ENCODE data around the gene FAM72A.
"Not testable (repeated sequence)": the region's sequence is repeated elsewhere in the genome, so short reads cannot be mapped to it uniquely, and the experiment has no call there.

The FAM72A gene

GRCh38 chr1:206224190-206224776 lies 21.6 kb upstream of the FAM72A start:
- H3K9ac ChIP-seq (ENCODE audit: insufficient read length); H3K36me3 ChIP-seq (ENCODE audit: insufficient read depth, low read length); H3K27ac ChIP-seq; DNase-seq (ENCODE audit: low read depth, low spot score); H3K9me3 ChIP-seq (ENCODE audit: low read depth, low read length); H3K4me3 ChIP-seq: not testable (repeated sequence)

GRCh38 chr1:206221585-206221984 lies 18.9 kb upstream of the FAM72A start:
- DNase-seq (ENCODE audit: low read depth, low spot score); H3K36me3 ChIP-seq (ENCODE audit: insufficient read depth, low read length); H3K9ac ChIP-seq (ENCODE audit: insufficient read length); H3K4me3 ChIP-seq; H3K9me3 ChIP-seq (ENCODE audit: low read depth, low read length); H3K27ac ChIP-seq: not testable (repeated sequence)

GRCh38 chr1:206220332-206221000 lies 17.8 kb upstream of the FAM72A start:
- not testable (repeated sequence) for DNase-seq (ENCODE audit: low read depth, low spot score); H3K9ac ChIP-seq (ENCODE audit: insufficient read length); H3K9me3 ChIP-seq (ENCODE audit: low read depth, low read length); H3K4me3 ChIP-seq; H3K36me3 ChIP-seq (ENCODE audit: insufficient read depth, low read length); H3K27ac ChIP-seq

- H3K27ac ChIP-seq; H3K36me3 ChIP-seq (ENCODE audit: insufficient read depth, low read length); H3K9me3 ChIP-seq (ENCODE audit: low read depth, low read length); H3K9ac ChIP-seq (ENCODE audit: insufficient read length); DNase-seq (ENCODE audit: low read depth, low spot score); H3K4me3 ChIP-seq: not testable (repeated sequence)
Measured at GRCh38 chr1:206219514-206220331, 17.1 kb upstream of the FAM72A start.

- not testable (repeated sequence) for H3K9me3 ChIP-seq (ENCODE audit: low read depth, low read length); H3K9ac ChIP-seq (ENCODE audit: insufficient read length); H3K4me3 ChIP-seq; DNase-seq (ENCODE audit: low read depth, low spot score); H3K36me3 ChIP-seq (ENCODE audit: insufficient read depth, low read length); H3K27ac ChIP-seq
Measured at GRCh38 chr1:206218765-206219164, 16.1 kb upstream of the FAM72A start.

- H3K9ac ChIP-seq (ENCODE audit: insufficient read length); H3K9me3 ChIP-seq (ENCODE audit: low read depth, low read length); H3K4me3 ChIP-seq; H3K36me3 ChIP-seq (ENCODE audit: insufficient read depth, low read length); DNase-seq (ENCODE audit: low read depth, low spot score); H3K27ac ChIP-seq: not testable (repeated sequence)
Measured at GRCh38 chr1:206218285-206218684, 15.6 kb upstream of the FAM72A start.

GRCh38 chr1:206215600-206216392 lies 13.2 kb upstream of the FAM72A start:
- H3K27ac ChIP-seq; H3K9ac ChIP-seq (ENCODE audit: insufficient read length); DNase-seq (ENCODE audit: low read depth, low spot score); H3K9me3 ChIP-seq (ENCODE audit: low read depth, low read length); H3K4me3 ChIP-seq; H3K36me3 ChIP-seq (ENCODE audit: insufficient read depth, low read length): not testable (repeated sequence)

- DNase-seq (ENCODE audit: low read depth, low spot score); H3K36me3 ChIP-seq (ENCODE audit: insufficient read depth, low read length); H3K27ac ChIP-seq; H3K9ac ChIP-seq (ENCODE audit: insufficient read length); H3K4me3 ChIP-seq; H3K9me3 ChIP-seq (ENCODE audit: low read depth, low read length): not testable (repeated sequence)
Measured at GRCh38 chr1:206210802-206211201, 8.2 kb upstream of the FAM72A start.

GRCh38 chr1:206205569-206205968 lies 2.9 kb upstream of the FAM72A start:
- DNase-seq (ENCODE audit: low read depth, low spot score); H3K9ac ChIP-seq (ENCODE audit: insufficient read length); H3K36me3 ChIP-seq (ENCODE audit: insufficient read depth, low read length): not testable (repeated sequence)

GRCh38 chr1:206204871-206205270 lies 2.2 kb upstream of the FAM72A start:
- not testable (repeated sequence) for DNase-seq (ENCODE audit: low read depth, low spot score); H3K9ac ChIP-seq (ENCODE audit: insufficient read length)
- H3K4me3 ChIP-seq: peak overlapping the region; percentile 74

More at GRCh38 chr1:206205569-206205968, 2.9 kb upstream of the FAM72A start:
- not testable (repeated sequence) for H3K27ac ChIP-seq; H3K9me3 ChIP-seq (ENCODE audit: low read depth, low read length)
- peak overlapping the region; percentile 33; the same call in 1 of the 2 replicates for H3K4me3 ChIP-seq

GRCh38 chr1:206204159-206204511 lies 1.5 kb upstream of the FAM72A start:
- not testable (repeated sequence) for DNase-seq (ENCODE audit: low read depth, low spot score); H3K36me3 ChIP-seq (ENCODE audit: insufficient read depth, low read length); H3K9ac ChIP-seq (ENCODE audit: insufficient read length); H3K4me3 ChIP-seq; H3K9me3 ChIP-seq (ENCODE audit: low read depth, low read length); H3K27ac ChIP-seq

More at GRCh38 chr1:206204871-206205270, 2.2 kb upstream of the FAM72A start:
- H3K9me3 ChIP-seq (ENCODE audit: low read depth, low read length); H3K36me3 ChIP-seq (ENCODE audit: insufficient read depth, low read length); H3K27ac ChIP-seq: not testable (repeated sequence)

- not testable (repeated sequence) for H3K9me3 ChIP-seq (ENCODE audit: low read depth, low read length); H3K27ac ChIP-seq; H3K36me3 ChIP-seq (ENCODE audit: insufficient read depth, low read length); DNase-seq (ENCODE audit: low read depth, low spot score); H3K9ac ChIP-seq (ENCODE audit: insufficient read length)
- peak within 1 kb of the TSS; percentile 68 for H3K4me3 ChIP-seq
Measured at GRCh38 chr1:206203364-206204158, 922 bp upstream of the FAM72A start, which contains the start of gene SRGAP2. TSS of gene SRGAP2 (plus strand) at chr1:206203541. CDS start at chr1:206205971, 2,430 bp downstream.

- not testable (repeated sequence) for H3K27ac ChIP-seq; DNase-seq (ENCODE audit: low read depth, low spot score); H3K9ac ChIP-seq (ENCODE audit: insufficient read length); H3K9me3 ChIP-seq (ENCODE audit: low read depth, low read length); H3K36me3 ChIP-seq (ENCODE audit: insufficient read depth, low read length); H3K4me3 ChIP-seq
Measured at GRCh38 chr1:206196748-206197424, 5.8 kb downstream of the FAM72A start.

Data from SK-N-MC (cell line).